Activated T-cell treated with anti-CD3 and anti-CD28 coated beads, Interleukin-2, amount 50 U/mL, for 48 hours (primary cell): ENCODE results near the gene IL16.
A peak's percentile ranks its signal among the peaks of the same experiment; 100 is the strongest.
"Not testable (repeated sequence)": the region's sequence is repeated elsewhere in the genome, so short reads cannot be mapped to it uniquely, and the experiment has no call there.

Experiments
- DNase-seq, 2 experiments: peaks; one replicate each; pipeline ENCODE4 v3.0.0-alpha.2; 2020

Gene IL16

DNA sequence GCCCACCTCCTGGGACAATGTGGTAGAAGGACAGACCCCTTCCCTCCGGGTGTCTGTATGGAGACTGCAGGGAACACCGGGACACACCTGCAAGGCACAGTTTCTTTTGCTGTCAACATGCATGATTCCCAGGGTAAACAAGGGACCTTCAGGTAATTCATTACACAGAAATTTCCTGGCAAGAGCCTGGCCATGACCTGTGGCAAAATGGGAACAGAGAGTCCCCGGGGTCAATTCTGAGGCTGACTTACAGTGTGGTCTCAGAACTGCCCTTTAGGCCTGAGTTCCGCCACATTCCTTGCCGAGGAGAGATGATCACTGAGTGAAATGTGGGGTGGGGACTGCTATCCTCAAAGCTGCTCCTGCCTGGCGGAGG, 121.0 kb downstream of the IL16 start:
- no peak for DNase-seq

DNA sequence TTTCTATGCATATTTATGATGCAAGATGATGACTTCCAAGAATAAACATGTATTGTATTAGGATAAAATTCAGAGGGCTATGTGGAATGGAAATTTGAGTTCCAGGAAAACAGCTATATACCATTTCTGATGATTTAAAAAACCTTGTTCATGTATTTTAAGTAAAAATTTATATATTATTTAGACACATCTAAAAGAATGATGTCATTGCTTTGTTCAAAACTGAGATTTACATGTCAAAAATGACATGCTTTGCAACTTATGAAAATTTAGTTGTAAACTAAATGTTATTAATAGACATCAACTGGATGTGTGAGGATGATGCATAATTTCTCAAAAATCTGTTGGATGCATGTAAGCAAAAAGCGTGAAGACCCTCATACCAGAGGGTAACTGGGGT, 125.0 kb downstream of the IL16 start:
- DNase-seq: no peak

DNA sequence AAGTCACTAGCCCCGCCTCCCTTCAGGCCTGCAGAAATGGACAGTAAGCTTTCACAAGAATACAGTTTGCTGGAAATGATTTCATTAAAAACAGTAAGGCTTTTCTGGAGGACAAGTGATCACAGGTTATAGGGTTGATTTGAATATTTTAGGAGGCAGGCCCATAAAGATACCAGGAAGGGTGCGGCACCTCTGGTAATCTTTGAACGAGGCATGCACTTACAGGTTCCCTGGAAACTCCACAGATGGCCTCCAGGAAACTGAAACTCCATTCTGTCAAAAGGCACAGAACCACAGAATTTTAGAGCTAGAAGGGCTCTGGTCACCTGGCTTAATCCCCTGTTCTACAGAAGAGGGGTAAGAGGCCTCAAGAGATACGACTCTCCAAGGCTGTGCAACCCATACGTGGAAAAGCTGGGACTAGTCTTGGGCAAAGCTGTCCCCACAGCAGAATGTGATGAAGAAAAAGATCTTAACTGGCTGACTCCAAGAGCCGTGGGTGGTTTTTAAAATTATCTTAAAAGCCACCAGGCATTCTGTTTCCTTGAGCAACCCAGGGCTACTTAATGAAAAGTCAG, 126.1 kb downstream of the IL16 start:
- no peak for DNase-seq

DNA sequence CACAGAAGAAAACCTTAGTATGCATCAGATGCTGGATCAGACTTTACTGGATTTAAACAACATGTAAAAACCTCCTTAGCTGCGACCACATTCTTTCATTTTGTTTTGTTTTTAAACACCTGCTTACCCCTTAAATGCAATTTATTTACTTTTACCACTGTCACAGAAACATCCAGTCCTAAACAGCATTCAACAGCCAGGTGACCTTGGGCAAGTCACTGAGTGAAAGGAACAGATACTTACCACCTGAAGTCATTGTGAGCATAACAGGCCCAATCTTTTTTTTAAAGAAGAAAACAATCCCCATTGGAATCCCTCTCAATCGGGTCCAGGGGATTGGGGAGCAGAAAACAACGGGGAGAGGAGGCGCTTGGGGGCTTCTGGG, 126.9 kb downstream of the IL16 start:
- no peak for DNase-seq

DNA sequence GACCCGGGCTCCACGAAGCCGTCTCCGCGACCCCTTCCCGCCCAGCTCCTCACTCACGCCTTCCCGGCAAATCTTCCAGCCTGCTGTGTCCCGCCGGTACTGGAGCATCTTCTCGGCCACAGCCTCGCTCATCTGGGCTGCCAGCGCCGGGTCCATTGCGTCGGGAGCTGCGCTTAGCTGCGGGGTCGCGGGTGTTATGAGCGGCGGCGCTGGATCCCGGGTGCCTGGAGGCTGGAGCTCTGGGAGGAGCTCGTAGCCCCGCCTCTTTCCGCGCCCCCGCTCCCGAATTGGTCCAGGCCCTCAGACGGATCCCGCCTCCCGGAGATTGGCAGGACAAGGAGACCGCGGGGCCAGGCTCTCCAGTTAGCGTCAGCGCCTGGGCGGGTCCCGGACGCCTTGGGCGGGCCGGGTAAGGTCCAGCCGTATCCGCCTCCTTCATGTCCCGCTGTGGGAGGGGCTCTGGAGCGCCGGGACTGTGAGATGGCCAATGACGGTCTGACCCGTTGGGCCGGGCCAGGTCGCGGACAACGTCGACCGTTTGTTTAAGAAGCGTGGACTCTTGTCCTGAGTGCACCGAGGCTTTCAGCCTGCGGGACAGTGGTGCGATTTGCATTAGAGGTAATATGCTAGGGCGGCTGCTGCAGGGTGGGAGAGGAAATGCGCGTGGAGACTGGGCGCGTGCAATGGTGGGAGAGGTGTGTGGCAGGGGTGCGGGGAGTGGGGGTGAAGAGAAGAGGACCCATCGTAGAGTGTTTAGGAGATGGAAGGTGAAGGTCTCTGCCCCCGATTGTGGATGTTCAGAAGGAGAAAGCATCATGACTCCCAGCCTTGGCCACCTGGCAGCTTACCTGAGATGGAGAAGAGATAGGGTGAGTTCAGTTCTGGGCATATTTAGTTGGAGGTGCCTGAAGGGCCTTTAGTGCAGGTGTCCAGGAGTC, 127.5 kb downstream of the IL16 start, which contains the start of gene STARD5:
Gene STARD5, minus strand, starts transcription at position 198 of the 938 bp plus-strand sequence. Its CDS starts 42 bp downstream, at position 156.
- DNase-seq: peak; percentile 97 to 98

DNA sequence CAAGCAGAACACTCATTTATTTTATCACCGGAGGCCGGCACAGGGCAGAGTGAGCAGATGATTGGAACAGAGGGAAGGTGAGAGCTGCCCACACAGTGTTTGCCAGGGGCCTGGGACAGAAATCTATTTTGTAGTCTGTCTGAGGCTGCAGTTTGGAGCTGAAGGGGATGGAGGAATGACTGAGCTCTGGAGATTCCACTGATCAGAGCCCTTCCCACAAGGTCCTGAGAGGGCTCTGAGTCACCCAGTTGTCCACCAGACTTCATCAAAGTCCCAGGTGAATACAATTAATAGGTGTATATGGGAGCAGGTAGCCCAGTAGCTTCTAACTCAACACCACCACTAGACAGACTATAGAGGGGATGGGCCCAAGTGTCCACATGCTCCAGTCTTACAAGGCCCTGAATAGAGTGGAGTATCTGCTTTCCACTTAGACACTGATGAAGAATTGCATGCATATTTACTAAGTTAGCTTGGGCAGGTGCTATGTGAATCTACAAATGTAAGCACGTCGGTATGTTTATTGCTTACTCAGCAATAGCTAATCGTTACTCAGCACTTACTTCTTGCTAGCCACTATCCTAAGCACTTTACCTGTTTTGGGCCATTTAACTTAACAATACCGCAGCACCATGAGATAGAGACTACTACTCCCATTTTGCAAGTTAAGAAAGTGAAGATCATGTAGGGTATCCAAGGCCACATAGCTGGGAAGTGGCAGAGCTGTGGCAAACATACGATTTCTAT, 130.0 kb downstream of the IL16 start:
- no peak for DNase-seq

DNA sequence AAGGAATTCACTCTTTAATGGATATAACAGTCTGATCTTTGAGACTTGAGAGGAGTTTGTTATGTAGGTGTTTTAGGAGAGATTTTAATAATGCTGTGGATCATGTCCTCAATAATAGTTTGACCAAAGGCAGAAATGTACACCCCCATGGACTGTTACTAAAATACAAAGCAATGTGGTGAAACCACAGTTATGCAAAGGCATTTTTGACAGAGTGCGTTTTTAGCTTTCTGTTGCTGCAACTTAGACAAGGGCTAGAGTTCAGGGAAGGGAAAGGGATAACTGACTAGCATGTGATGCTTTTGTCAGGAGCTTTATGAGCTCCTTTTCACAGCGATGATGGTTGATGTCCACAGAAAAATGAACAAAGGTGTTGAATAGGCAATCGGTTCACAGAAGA, 130.8 kb downstream of the IL16 start:
- DNase-seq: no peak

DNA sequence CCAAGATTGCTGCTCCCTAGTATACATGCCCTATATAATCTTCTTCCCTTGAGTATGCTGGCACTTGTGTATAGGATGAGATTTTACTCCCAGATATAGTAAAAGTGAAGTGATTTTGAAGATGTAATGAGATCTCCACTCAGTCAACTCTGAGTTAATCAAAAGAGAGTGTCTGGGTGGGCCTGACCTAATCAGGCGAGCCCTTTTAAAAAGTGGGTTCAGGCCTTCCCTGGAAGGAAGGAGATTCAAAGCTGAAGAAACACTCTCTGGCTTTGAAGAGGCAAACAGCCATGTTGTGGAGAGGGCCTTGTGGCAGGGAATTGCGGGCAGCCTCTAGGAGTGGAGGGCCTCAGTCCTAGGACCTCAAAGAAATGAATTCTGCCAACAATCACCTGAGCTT, 132.8 kb downstream of the IL16 start:
- no peak for DNase-seq

DNA sequence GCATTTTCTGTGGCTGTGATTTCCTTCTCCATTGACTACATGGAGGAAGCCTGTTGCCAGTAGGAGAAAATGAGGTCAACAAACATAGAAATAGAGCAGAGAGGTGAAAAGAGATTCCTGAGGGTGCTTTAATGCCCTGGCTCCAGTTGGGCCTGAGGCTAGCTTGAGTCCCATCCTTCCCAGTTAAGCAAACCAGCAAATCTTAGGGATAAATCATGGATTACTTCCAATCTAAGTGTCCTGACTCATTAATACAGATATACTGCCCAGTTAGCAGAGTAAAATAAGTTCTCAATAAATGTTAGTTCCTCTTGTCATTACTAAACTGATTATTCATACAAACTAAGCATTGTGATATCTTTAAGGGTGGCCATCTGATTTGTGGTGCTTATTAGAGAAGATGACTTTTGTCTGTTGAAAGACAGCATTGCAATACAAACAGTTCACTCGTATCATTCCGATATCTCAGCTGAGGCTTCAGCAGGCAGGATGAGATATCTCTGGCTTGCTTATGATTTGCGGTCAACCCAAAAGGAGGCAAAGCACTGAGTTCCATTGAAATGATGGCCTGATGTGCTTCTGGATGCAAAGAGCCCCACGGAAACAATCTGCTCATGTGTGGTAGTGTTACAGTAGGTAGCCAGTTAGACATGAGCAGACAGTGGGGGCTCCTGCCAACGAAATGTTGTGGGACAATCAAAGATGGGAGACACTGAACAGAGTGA, 133.8 kb downstream of the IL16 start:
- DNase-seq: no peak

DNA sequence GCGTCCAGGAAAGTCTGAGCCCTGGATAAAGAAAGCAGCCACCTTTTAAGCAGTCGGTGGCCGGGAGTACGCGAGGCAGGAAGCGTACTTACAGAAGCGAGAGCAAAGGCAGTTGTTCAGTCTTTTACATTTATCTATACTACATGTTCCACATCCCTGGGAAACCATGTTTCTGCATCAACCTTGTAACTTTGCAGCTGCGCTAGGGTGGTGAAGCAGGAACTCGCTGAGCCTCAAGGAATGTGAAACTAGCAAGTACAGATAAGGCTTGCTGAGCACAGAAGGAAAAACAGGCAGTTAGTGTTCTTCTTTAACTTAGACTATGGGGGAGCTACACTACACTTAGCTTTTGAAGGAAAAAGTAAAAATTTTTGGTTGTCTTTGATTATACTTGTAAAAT, 134.5 kb downstream of the IL16 start:
- DNase-seq: not testable (repeated sequence)

DNA sequence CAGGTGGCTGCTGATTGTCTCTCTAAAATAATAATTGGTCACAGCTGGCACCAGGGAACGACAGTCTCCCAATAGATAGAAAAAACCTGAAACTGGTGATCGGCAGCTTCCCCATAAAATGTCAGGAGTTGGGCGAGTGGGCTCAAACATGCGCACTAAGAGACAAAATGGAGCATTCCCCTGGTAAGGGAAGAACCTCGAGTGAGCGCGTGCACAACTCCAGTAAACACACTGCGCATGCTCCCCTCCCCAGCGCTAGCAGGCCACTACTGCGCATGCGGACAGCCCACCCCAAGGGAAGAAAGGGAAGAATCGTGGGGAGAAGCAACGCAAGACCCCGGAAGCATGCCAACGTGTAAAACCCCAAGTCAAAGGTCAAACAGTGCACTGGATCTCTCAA, 134.9 kb downstream of the IL16 start:
- no peak for DNase-seq

DNA sequence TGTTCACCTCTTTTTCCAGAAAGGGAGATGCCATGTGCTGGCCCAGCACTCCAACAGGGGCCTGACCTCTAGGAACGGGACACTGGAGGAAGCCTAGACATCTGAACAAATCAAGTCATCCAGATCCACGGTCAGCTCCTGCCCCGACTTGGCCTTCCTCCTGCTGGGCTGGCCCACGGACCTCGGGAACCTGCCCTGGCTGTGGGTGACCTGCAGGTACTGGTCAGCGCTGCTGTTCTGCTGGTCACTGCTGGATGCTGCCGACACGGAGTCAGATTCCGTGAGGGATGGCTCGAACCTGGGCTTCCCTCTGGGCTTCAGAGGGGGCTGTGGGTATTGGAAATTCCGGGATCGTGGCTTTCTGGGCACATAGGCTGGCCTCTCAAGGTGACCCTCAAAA, 135.6 kb downstream of the IL16 start:
- no peak for DNase-seq

DNA sequence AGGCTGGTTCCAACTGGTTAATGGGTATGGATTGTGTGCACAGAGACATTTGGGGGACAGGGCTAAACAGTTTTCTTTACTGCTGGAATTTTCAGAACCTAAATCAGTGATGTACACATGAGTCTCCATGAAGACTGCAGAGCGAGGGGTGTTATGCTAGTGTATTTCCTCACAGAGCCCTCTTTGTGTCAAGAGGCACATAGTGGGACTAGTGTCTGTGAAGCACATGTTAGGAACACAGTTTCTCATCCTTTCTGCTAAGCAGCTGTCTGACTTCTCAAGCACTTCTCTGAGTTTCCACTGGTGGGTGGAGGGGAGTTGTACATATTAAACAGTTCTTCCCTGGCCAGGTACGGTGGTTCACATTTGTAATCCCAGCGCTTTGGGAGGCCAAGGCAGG, 136.7 kb downstream of the IL16 start:
- no peak for DNase-seq

DNA sequence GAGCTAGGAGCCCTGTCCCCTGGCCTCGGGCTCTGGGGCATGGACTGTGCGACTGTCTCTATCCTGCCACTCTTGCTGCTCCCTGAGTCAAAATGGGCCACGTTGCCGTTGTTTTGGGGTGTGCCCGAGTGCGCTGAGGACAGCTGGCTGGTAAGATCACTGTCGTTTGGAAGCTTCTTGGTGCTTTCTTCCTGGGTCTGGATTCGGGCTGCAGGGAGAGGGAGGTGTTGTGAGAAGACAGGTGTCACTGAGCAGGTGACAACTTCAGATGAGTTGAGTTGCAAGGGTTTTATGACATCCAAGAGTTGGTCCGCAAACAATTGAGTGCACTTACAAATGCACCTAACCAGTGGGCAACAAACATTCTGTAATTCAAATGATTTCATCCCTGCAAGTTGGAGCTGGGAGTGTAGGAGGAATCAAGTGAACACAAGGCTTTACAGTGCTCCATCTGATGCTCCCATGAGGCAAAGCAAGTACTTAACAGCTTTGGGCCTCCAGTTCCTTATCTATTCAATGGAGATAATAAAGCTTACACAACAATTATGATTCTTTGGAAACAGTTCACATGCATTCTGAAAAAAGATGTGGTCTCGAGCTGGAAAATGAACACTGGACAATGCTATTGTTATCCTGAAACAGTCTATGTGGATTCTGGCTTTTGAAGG, 138.2 kb downstream of the IL16 start:
- no peak for DNase-seq

DNA sequence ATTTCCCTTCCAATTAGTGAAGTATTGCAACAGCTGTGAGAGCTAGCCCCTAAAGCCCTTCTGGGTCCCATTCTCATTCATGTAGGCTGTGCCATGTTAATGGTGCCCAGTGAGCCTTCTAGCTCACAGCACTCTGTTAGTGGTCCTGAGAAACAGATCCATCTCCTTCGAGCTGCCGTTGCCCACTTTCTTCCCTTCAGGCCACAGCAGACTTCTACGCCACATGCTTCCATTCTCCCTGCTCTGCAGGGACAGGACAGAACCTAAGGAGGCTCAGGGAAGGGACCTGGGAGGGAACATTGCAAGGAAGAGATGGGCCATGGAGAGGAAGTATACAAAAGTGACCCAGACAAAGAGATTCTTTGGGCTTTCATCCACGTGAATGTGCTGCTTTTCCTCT, 139.0 kb downstream of the IL16 start:
- no peak for DNase-seq

DNA sequence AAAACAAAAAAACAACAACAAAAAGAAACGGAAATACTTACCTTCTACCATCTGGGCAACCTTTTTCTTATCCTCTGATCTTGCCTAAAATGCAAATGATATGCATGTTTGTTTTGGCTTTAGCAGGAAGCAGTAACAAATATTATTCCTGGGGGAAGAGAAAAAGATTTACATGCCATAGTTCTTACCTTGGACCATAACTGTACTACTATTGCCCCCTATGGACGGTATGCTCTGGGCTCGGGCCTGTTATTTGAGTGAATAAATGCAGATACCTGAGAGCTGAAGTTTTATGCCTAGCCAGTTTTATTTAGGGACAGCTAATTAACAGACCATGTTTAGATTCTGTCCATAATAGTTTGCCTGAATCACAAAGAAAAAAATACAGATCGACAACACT, 139.9 kb downstream of the IL16 start:
- peak in 1 of 2 experiments; percentile 33 for DNase-seq

DNA sequence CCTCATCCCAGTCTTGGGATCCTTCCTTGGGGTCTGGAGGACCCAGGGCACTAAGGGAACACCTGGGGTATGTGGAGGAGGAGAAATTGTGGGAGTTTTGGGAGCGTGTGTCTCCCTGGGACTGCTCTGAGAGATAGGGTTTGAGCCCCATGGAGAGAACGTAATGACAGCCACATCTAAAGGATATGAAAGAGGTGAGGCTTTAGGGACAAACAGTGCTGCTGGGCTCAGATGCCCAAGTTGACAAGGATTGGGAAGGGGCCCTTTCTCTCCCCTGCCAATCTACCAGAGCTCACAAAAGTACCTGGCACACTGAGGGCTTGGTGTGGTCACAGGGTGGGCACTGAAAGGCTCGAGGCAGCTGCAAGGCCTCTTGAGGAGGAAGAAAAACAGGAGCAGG, 140.6 kb downstream of the IL16 start:
- no peak for DNase-seq

DNA sequence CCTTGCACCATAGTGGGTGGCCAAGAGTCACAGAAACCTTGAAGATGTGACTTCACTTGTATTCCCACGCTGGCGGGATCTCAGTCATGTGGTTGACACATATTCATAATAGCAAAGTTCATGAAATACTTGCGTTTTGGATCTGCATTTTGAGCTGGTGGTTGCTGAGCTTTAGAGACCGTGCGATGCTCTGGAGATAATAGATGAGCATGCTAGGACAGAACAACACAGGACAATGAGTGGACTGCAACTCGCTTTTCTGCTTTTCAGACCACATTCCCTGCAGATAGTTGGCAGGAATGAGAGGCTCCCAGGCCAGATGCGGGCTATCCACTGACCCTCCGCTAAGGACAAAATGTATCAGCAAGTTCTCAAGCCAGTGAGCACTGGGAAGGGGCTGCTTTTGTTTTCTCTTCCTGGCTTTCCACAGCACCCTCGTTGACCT, 141.1 kb downstream of the IL16 start:
- no peak for DNase-seq

DNA sequence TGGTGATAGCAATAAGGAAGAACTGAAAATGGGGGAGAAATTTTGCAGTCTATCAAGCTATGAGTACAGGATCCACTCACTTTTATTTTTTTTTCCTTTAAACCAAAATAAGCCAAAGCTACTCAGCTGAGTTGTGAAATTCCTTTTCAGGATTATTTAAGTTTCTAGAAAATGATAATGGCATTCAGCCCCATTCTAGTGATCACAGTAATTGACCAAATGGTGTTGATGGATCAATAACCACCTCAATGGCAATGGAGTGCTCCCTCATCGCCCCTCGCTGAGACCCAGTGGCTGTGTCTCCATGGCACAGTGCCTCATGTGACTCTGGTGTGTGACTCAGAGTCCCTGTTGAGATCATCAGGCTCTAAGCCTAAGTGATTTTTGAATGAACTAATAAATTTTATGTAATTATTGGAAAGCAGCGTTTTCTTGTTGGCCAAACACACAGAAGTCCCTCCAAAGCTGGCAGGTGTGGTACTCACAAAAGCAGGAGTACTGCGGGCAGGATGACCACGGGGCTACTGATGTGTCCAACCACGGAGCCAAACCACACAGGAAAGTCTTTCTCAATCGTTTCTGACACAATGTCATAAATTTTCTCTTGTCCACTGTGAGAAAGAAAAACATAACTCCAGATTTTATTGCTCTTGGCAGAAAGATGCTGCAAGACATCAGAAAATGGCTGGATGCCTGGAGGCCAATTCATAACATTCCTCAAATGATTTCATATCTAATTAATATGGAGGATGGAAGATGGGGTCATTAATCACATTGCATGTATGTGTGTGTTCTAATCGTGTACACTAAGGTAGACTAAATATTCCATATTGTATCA, 141.7 kb downstream of the IL16 start:
- DNase-seq: no peak

DNA sequence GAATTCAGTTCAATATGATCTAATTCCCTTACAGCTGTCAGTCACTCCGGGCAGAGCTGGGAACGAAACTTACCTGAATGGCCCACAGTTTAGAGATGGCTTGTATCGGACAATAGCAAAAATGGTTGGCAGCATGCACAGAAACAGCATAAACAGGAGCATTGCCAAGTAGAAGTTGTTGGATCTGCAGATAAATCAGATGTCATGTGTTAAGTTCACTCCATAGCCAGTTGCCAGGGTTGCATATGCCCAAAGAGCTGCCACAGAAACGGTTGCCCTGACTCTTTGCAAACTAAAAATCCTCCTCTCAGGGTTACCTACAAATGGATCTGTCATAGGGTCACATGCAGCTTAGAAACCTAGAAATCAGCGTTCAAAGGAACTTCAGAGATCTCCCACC, 142.6 kb downstream of the IL16 start:
- DNase-seq: no peak

DNA sequence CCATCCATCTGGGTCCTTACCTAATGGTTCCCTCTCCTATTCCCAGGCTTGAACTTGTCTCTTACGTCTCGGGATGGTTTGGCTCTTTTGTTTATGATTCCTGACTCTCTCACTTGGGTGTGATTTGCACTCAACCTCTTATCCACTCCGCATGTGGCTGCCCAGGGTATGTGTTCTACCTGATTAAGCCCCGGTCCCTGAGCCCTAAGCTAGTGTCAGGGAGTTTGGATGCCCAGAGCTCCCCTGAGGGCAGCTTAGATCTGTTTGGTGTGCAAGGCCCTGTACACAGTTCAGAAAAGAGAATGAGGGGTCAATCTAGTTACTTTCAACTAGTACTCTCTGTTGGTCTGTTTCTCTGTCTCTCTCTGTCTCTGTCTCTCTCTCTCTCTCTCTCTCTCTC, 143.2 kb downstream of the IL16 start:
- no peak for DNase-seq

DNA sequence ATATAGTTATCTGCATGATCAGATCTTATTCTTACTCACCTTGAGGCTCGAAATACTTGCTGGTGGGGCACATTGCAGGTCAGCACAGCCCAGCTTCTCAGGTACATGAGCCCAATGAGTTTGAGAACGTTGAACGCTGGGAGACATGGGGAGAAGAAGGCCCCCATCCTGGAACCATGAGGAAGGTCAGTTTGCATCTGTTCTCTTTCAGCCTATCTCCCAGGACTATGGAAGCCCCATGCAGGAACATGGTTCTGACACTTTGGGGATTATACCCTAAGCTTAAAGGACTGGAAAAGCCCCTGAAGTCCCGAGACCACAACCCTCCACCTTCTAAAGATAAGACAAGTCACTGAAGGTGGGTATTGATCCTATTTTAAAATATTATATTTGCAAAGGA, 144.7 kb downstream of the IL16 start:
- DNase-seq: no peak
